CD14-positive monocyte (primary cell): ENCODE measurements around the gene PRRC2B. TPM values are rescaled to one million over a fixed set of nuclear protein-coding genes. Genes with fewer than 3 reads are reported as not detected.

Experiments used
- DNase-seq, 3 donors: peaks; one replicate each; pipeline ENCODE4 v3.0.0-alpha.2; 2011 to 2022
- H2AFZ ChIP-seq: 2 replicates; pipeline ENCODE4 v1.6.0; 2012; ENCODE audit warnings: mild to moderate bottlenecking, low read depth, low read length, inconsistent platforms; ENCODE audit not compliant: insufficient read depth, poor library complexity, severe bottlenecking
- H3K27ac ChIP-seq, 2 donors: 1 replicate in 1 of 2; 2 replicates in 1 of 2; pipeline ENCODE4 v1.5.1; 2012 to 2013; ENCODE audit warnings: low read length in 2 of 2, control low read depth in 1 of 2, inconsistent platforms in 1 of 2, low read depth in 1 of 2, mild to moderate bottlenecking in 1 of 2
- H3K27me3 ChIP-seq, 2 donors: one replicate each; pipeline versions ENCODE4 v1.6.0 to v1.6.1; 2011 to 2013; ENCODE audit warnings: low read length in 2 of 2; ENCODE audit not compliant: control insufficient read depth in 2 of 2, insufficient read depth in 2 of 2
- H3K36me3 ChIP-seq, 2 donors: replicated peaks in 1 of 2; 1 replicate in 1 of 2; 2 replicates in 1 of 2; pipeline versions ENCODE4 v1.5.1 to v1.6.1; 2012 to 2013; ENCODE audit warnings: low read length in 2 of 2, control low read depth in 1 of 2, inconsistent platforms in 1 of 2, mild to moderate bottlenecking in 1 of 2; ENCODE audit not compliant: insufficient read depth in 2 of 2, control insufficient read depth in 1 of 2
- H3K4me1 ChIP-seq, 2 donors: 1 replicate in 1 of 2; 2 replicates in 1 of 2; pipeline versions ENCODE4 v1.5.1 to v1.6.1; 2012 to 2013; ENCODE audit warnings: low read length in 2 of 2, control low read depth in 1 of 2, inconsistent platforms in 1 of 2, mild to moderate bottlenecking in 1 of 2, moderate library complexity in 1 of 2; ENCODE audit not compliant: insufficient read depth in 2 of 2, control insufficient read depth in 1 of 2
- H3K4me2 ChIP-seq: replicated peaks from 2 replicates; pipeline ENCODE3; 2012; ENCODE audit warnings: low read length, moderate library complexity, mild to moderate bottlenecking; ENCODE audit not compliant: poor library complexity, severe bottlenecking; ENCODE audit errors: extremely low read depth
- H3K4me3 ChIP-seq, 3 experiments: fragments of 200-600 bp in 1 of 3; sonication (generic) in 1 of 3; replicated peaks in 1 of 3; 1 replicate in 2 of 3; 2 replicates in 1 of 3; pipeline ENCODE4 v1.5.1; 2011 to 2013; ENCODE audit warnings: low read length in 3 of 3, mild to moderate bottlenecking in 3 of 3, control low read depth in 2 of 3, low read depth in 2 of 3, inconsistent platforms in 1 of 3, moderate library complexity in 1 of 3
- H3K79me2 ChIP-seq: 2 replicates; pipeline ENCODE4 v1.6.0; 2012; ENCODE audit warnings: mild to moderate bottlenecking, control low read depth, inconsistent platforms, low read length, moderate library complexity; ENCODE audit not compliant: insufficient read depth
- H3K9ac ChIP-seq: 2 replicates; pipeline ENCODE4 v1.6.0; 2017; ENCODE audit warnings: low read length, mild to moderate bottlenecking; ENCODE audit not compliant: insufficient read depth, poor library complexity, severe bottlenecking
- H3K9me3 ChIP-seq, 2 donors: replicated peaks in 1 of 2; 1 replicate in 1 of 2; 2 replicates in 1 of 2; pipeline versions ENCODE4 v1.5.1 to v1.6.1; 2012 to 2013; ENCODE audit warnings: low read length in 2 of 2, control low read depth in 1 of 2; ENCODE audit not compliant: control insufficient read depth in 1 of 2, insufficient read depth in 1 of 2
- H4K20me1 ChIP-seq: 2 replicates; pipeline ENCODE4 v1.6.0; 2012; ENCODE audit warnings: mild to moderate bottlenecking, low read length, control low read depth, moderate library complexity; ENCODE audit not compliant: insufficient read depth
- H3K27ac Mint-ChIP-seq, 7 donors: one replicate each; pipeline ENCODE4 v1.8.0; 2020; ENCODE audit warnings: mild to moderate bottlenecking in 7 of 7, mixed read lengths in 7 of 7, moderate library complexity in 6 of 7, inconsistent platforms in 2 of 7
- H3K27me3 Mint-ChIP-seq, 3 donors: one replicate each; pipeline ENCODE4 v1.8.0; 2021 to 2022; ENCODE audit warnings: low read depth in 3 of 3, mild to moderate bottlenecking in 3 of 3, mixed read lengths in 3 of 3, moderate library complexity in 3 of 3, inconsistent platforms in 1 of 3
- H3K36me3 Mint-ChIP-seq, 2 donors: one replicate each; pipeline ENCODE4 v1.8.0; 2020; ENCODE audit warnings: mixed read lengths in 2 of 2, inconsistent platforms in 1 of 2, mild to moderate bottlenecking in 1 of 2
- H3K4me1 Mint-ChIP-seq: one replicate; pipeline ENCODE4 v1.8.0; 2020; ENCODE audit warnings: mild to moderate bottlenecking, mixed read lengths
- H3K4me3 Mint-ChIP-seq, 2 donors: one replicate each; pipeline ENCODE4 v1.8.0; 2020; ENCODE audit warnings: mild to moderate bottlenecking in 2 of 2, mixed read lengths in 2 of 2, moderate library complexity in 1 of 2
- H3K9me3 Mint-ChIP-seq, 7 donors: one replicate each; pipeline ENCODE4 v1.8.0; 2020 to 2022; ENCODE audit warnings: mixed read lengths in 7 of 7, mild to moderate bottlenecking in 6 of 7, moderate library complexity in 6 of 7, inconsistent platforms in 2 of 7
- WGBS: methylation state at CpG from one replicate; pipeline ENCODE4 v1.1.5; 2013; ENCODE audit warnings: missing lambda C conversion rate; ENCODE audit not compliant: insufficient coverage; 5-methylcytosine and 5-hydroxymethylcytosine counted together
- intact Hi-C, 2 donors: fragments of 100-400 bp; cut with micrococcal nuclease; formaldehyde crosslinking; loops; one replicate each; pipeline versions ENCODE4 v1.15.0 to v1.15.1; 2023
- polyA plus RNA-seq, 3 donors: library from polyadenylated mRNA; depleted of rRNA in 1 of 3; unstranded in 2 of 3; stranded (reverse) in 1 of 3; fragments of 300-500 nt in 2 of 3; fragments of >200 nt in 1 of 3; fragmentation: Illumina TruSeq in 2 of 3; gene quantifications; 1 replicate in 2 of 3; 2 replicates in 1 of 3; pipeline ENCODE4 v1.2.3, GENCODE V29; 2012 to 2021
- TF ChIP-seq, protein P1 (sequence below): fragments of 200-600 bp; IDR thresholded peaks from one replicate; pipeline ENCODE4 v1.8.0; 2022; ENCODE audit warnings: antibody characterized with exemption, mild to moderate bottlenecking

Gene PRRC2B
- polyA plus RNA-seq, 3 donors: 2.8 to 36.2 (median 8.6) TPM

DNA sequence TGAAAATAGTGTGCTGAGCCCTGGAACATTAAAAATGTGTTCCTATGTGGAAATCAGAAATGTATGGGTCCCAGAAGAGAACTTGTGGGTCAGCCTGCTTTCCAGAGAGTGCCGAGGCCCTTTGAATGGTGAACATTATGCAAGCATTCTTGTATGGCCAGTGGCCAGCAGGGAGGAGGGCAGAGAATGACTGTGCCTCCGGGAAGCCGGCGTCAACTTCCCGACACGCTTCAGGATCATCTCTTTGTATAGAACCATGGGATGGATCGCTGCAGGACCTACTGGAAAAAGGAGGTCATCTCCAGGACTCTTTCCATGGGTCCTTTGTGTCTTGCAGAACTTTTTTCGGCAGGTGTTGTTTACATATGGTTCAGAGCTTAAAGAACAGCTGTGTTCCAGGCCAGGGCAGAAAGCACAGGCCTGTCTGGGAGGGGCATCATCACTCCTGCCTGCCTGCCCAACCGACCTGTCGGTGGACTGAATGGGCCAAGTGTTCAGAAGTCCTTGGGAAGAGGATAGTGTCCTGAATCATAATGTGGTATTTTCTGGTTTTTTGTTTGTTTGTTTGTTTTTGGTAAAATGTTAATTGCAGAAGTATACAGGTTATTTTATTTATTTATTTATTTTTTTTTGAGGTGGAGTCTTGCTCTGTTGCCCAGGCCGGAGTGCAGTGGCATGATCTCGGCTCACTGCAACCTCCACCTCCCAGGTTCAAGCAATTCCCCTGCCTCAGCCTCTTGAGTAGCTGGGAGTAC, 9.0 kb downstream of the PRRC2B start:
- Histone ChIP-seq H3K27me3 (no peaks in the 10 kb centered on the region), H3K4me1 (peaks cover 45 to 58% of the 10 kb centered on the region in 2 donors), H3K4me2 (no peak overlapping the region), H3K4me3 (no peak overlapping the region), H3K79me2 (peaks cover 100% of the 10 kb centered on the region), H3K9me3 (no peaks in the 10 kb centered on the region), H4K20me1 (peaks cover 99% of the 10 kb centered on the region), H3K27ac (peak overlapping the region in 1 of 2 donors; percentile 49), H3K9ac (no peak overlapping the region), H3K36me3 (peaks cover 0 to 11% of the 10 kb centered on the region in 2 donors), H2AFZ (no peak overlapping the region)
- H3K27ac Mint-ChIP-seq: peak overlapping the region in 4 of 7 donors; percentile 28 to 61 (median 48)
- TF ChIP-seq, protein P1, sequence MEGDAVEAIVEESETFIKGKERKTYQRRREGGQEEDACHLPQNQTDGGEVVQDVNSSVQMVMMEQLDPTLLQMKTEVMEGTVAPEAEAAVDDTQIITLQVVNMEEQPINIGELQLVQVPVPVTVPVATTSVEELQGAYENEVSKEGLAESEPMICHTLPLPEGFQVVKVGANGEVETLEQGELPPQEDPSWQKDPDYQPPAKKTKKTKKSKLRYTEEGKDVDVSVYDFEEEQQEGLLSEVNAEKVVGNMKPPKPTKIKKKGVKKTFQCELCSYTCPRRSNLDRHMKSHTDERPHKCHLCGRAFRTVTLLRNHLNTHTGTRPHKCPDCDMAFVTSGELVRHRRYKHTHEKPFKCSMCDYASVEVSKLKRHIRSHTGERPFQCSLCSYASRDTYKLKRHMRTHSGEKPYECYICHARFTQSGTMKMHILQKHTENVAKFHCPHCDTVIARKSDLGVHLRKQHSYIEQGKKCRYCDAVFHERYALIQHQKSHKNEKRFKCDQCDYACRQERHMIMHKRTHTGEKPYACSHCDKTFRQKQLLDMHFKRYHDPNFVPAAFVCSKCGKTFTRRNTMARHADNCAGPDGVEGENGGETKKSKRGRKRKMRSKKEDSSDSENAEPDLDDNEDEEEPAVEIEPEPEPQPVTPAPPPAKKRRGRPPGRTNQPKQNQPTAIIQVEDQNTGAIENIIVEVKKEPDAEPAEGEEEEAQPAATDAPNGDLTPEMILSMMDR: no peak
- 57% methylated on average over 10 of the region's 12 CpGs for WGBS
- H3K4me1 Mint-ChIP-seq: peaks cover 72% of the 10 kb centered on the region
- peaks cover 0 to 14% of the 10 kb centered on the region in 2 donors for H3K36me3 Mint-ChIP-seq
- intact Hi-C loops: no loop called here
- no peak overlapping the region for H3K4me3 Mint-ChIP-seq
- no peak for DNase-seq
- no peaks in the 10 kb centered on the region for H3K9me3 Mint-ChIP-seq
- H3K27me3 Mint-ChIP-seq: no peaks in the 10 kb centered on the region

DNA sequence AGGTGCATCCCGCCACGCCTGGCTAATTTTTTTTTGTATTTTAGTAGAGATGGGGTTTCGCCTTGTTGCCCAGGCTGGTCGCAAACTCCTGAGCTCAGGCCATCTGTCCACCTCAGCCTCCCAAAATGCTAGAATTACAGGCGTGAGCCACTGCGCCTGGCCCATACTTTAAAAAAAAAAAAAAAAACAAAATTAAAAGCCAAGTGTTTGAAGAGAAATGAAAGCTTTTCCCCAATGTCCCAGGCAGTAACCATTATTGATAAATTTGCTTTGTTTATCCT, 9.5 kb downstream of the PRRC2B start:
- Histone ChIP-seq H3K4me2 (no peak overlapping the region), H3K79me2 (peaks cover 100% of the 10 kb centered on the region), H3K4me3 (no peak overlapping the region), H3K27ac (no peak overlapping the region), H3K9ac (no peak overlapping the region), H3K9me3 (no peaks in the 10 kb centered on the region), H4K20me1 (peaks cover 99% of the 10 kb centered on the region), H3K4me1 (peaks cover 43 to 58% of the 10 kb centered on the region in 2 donors), H3K27me3 (no peaks in the 10 kb centered on the region), H2AFZ (no peak overlapping the region), H3K36me3 (peaks cover 0 to 11% of the 10 kb centered on the region in 2 donors)
- TF ChIP-seq, protein P1: no peak
- no CpG with 5 or more reads among the region's 6 CpGs for WGBS
- Mint-ChIP-seq H3K27ac (peak overlapping the region in 3 of 7 donors; percentile 10 to 55 (median 53)), H3K27me3 (no peaks in the 10 kb centered on the region), H3K9me3 (no peaks in the 10 kb centered on the region), H3K4me1 (peaks cover 72% of the 10 kb centered on the region), H3K36me3 (peaks cover 0 to 11% of the 10 kb centered on the region in 2 donors), H3K4me3 (no peak overlapping the region)
- intact Hi-C loops: no loop called here
- no peak for DNase-seq
